GM21528 (cell line): Measurements from ENCODE around the gene NPVF.

Experiments
- ATAC-seq: cut with Tn5 transposase; IDR thresholded peaks from one replicate; pipeline ENCODE4 v1.9.1; 2021; ENCODE audit warnings: mild to moderate bottlenecking, moderate library complexity; ENCODE audit not compliant: unreplicated experiment, low FRiP score

The NPVF gene

GRCh38 chr7:25228386-25228785 lies at the start of gene NPVF:
NPVF (minus strand) TSS chr7:25228486; CDS start chr7:25228439, 47 bp downstream.
- no peak for ATAC-seq

GRCh38 chr7:25272265-25272664 lies 44.0 kb upstream of the NPVF start:
- ATAC-seq = no peak

GRCh38 chr7:25263337-25263736 lies 35.1 kb upstream of the NPVF start:
- no peak for ATAC-seq

GRCh38 chr7:25262586-25262985 lies 34.3 kb upstream of the NPVF start:
- no peak for ATAC-seq

- ATAC-seq = no peak
Observed at GRCh38 chr7:25261545-25262140, 33.4 kb upstream of the NPVF start.

GRCh38 chr7:25260862-25261494 lies 32.7 kb upstream of the NPVF start:
- no peak for ATAC-seq

- ATAC-seq = peak; percentile 67
Observed at GRCh38 chr7:25259487-25260243, 31.4 kb upstream of the NPVF start.

GRCh38 chr7:25256333-25256819 lies 28.1 kb upstream of the NPVF start:
- ATAC-seq = no peak

- ATAC-seq = no peak
Observed at GRCh38 chr7:25255611-25256332, 27.5 kb upstream of the NPVF start.

- ATAC-seq = no peak
Observed at GRCh38 chr7:25254604-25255003, 26.3 kb upstream of the NPVF start.

- no peak for ATAC-seq
Observed at GRCh38 chr7:25253714-25254113, 25.4 kb upstream of the NPVF start.

- ATAC-seq = no peak
Observed at GRCh38 chr7:25250386-25250785, 22.1 kb upstream of the NPVF start.

GRCh38 chr7:25249772-25250171 lies 21.5 kb upstream of the NPVF start:
- ATAC-seq = no peak

GRCh38 chr7:25246306-25246705 lies 18.0 kb upstream of the NPVF start:
- ATAC-seq = no peak

- ATAC-seq = no peak
Observed at GRCh38 chr7:25244254-25245033, 16.2 kb upstream of the NPVF start.

- no peak for ATAC-seq
Observed at GRCh38 chr7:25242678-25243077, 14.4 kb upstream of the NPVF start.

- no peak for ATAC-seq
Observed at GRCh38 chr7:25240896-25241295, 12.6 kb upstream of the NPVF start.

- ATAC-seq = no peak
Observed at GRCh38 chr7:25240340-25240739, 12.1 kb upstream of the NPVF start.

- ATAC-seq = no peak
Observed at GRCh38 chr7:25239888-25240287, 11.6 kb upstream of the NPVF start.

GRCh38 chr7:25238066-25238725 lies 9.9 kb upstream of the NPVF start:
- no peak for ATAC-seq
